GM12878 (cell line): ENCODE results near the gene CTAG1A. TPM values are rescaled to one million over a fixed set of nuclear protein-coding genes. Genes with fewer than 3 reads are reported as not detected.

Experiments used
- CBX3 ChIP-seq: fragments of 200-600 bp; sonication (generic); IDR thresholded peaks from 2 replicates; pipeline ENCODE4 v1.6.1; 2016; ENCODE audit warnings: low read depth, borderline replicate concordance
- CHD2 ChIP-seq: IDR thresholded peaks from 2 replicates; pipeline ENCODE4 v1.6.1; 2011; ENCODE audit warnings: low read depth, low read length, improper control_type of control experiment, borderline replicate concordance
- E4F1 ChIP-seq: fragments of 450-650 bp; IDR thresholded peaks from 2 replicates; pipeline ENCODE4 v1.6.1; 2018; ENCODE audit warnings: borderline replicate concordance, mild to moderate bottlenecking; ENCODE audit not compliant: partially characterized antibody
- EZH2 ChIP-seq: IDR thresholded peaks from 2 replicates; pipeline ENCODE4 v1.6.1; 2012; ENCODE audit warnings: low read depth, mild to moderate bottlenecking, control low read depth, inconsistent platforms, low read length, borderline replicate concordance; ENCODE audit not compliant: control insufficient read depth
- FOS ChIP-seq: IDR thresholded peaks from 3 replicates; pipeline ENCODE4 v1.6.1; 2011; ENCODE audit warnings: borderline replicate concordance; ENCODE audit not compliant: insufficient read length; ENCODE audit errors: extremely low read depth
- FOXK2 ChIP-seq: fragments of 450-650 bp; IDR thresholded peaks from 2 replicates; pipeline ENCODE4 v1.6.1; 2017; ENCODE audit warnings: mild to moderate bottlenecking, moderate library complexity
- GATAD2B ChIP-seq: fragments of 450-650 bp; conservative IDR thresholded peaks from 2 replicates; pipeline ENCODE4 v1.6.1; 2017; ENCODE audit warnings: low read depth, mild to moderate bottlenecking, moderate library complexity
- HDAC2 ChIP-seq: fragments of 200-600 bp; sonication (generic); IDR thresholded peaks from 2 replicates; pipeline ENCODE4 v1.6.1; 2017
- IRF5 ChIP-seq: fragments of 450-650 bp; IDR thresholded peaks from 2 replicates; pipeline ENCODE4 v1.6.1; 2017; ENCODE audit warnings: borderline replicate concordance
- LARP7 ChIP-seq: fragments of 450-650 bp; IDR thresholded peaks from 2 replicates; pipeline ENCODE4 v1.6.1; 2017; ENCODE audit warnings: mild to moderate bottlenecking
- MTA2 ChIP-seq: fragments of 450-650 bp; IDR thresholded peaks from 2 replicates; pipeline ENCODE4 v1.6.1; 2016; ENCODE audit warnings: low read depth, mild to moderate bottlenecking, moderate library complexity
- MXI1 ChIP-seq: fragments of 150-350 bp; IDR thresholded peaks from 2 replicates; pipeline ENCODE4 v1.6.1; 2011; ENCODE audit warnings: low read depth, mild to moderate bottlenecking, inconsistent platforms, low read length, improper control_type of control experiment
- MYB ChIP-seq: fragments of 150-350 bp; IDR thresholded peaks from 2 replicates; pipeline ENCODE4 v1.6.1; 2014; ENCODE audit warnings: mild to moderate bottlenecking, low read depth, low read length, borderline replicate concordance
- PKNOX1 ChIP-seq: fragments of 450-650 bp; IDR thresholded peaks from 2 replicates; pipeline ENCODE4 v1.6.1; 2016; ENCODE audit warnings: mild to moderate bottlenecking
- POU2F2 ChIP-seq: IDR thresholded peaks from 3 replicates; pipeline ENCODE4 v1.6.1; 2011; ENCODE audit warnings: low read depth, mild to moderate bottlenecking, low read length, borderline replicate concordance
- RAD21 ChIP-seq: IDR thresholded peaks from 2 replicates; pipeline ENCODE4 v1.6.1; 2011; ENCODE audit warnings: mild to moderate bottlenecking, low read depth, low read length, moderate library complexity; ENCODE audit not compliant: insufficient read depth
- RAD51 ChIP-seq: fragments of 450-650 bp; IDR thresholded peaks from 2 replicates; pipeline ENCODE4 v1.6.1; 2016; ENCODE audit warnings: moderate library complexity, mild to moderate bottlenecking, inconsistent platforms
- RELA ChIP-seq: fragments of 450-650 bp; IDR thresholded peaks from 2 replicates; pipeline ENCODE4 v1.8.0; 2014; ENCODE audit warnings: borderline replicate concordance; ENCODE audit not compliant: partially characterized antibody
- RUNX3 ChIP-seq: IDR thresholded peaks from 2 replicates; pipeline ENCODE4 v1.6.1; 2012; ENCODE audit warnings: low read length, inconsistent platforms
- SUPT20H ChIP-seq: IDR thresholded peaks from 2 replicates; pipeline ENCODE4 v1.6.1; 2011; ENCODE audit warnings: low read depth, mild to moderate bottlenecking, low read length, moderate library complexity, borderline replicate concordance; ENCODE audit not compliant: control insufficient read depth
- TAF1 ChIP-seq: IDR thresholded peaks from 2 replicates; pipeline ENCODE4 v1.6.1; 2011; ENCODE audit warnings: mild to moderate bottlenecking, low read depth, low read length, borderline replicate concordance
- WRNIP1 ChIP-seq: IDR thresholded peaks from 2 replicates; pipeline ENCODE4 v1.6.1; 2011; ENCODE audit warnings: low read depth, low read length, improper control_type of control experiment, borderline replicate concordance
- YBX1 ChIP-seq: fragments of 450-650 bp; IDR thresholded peaks from 2 replicates; pipeline ENCODE4 v1.6.1; 2016; ENCODE audit warnings: antibody characterized with exemption
- ZNF207 ChIP-seq: fragments of 450-650 bp; IDR thresholded peaks from 2 replicates; pipeline ENCODE4 v1.6.1; 2014; ENCODE audit warnings: antibody characterized with exemption, mild to moderate bottlenecking, borderline replicate concordance
- ZNF274 ChIP-seq: IDR thresholded peaks from one replicate; pipeline ENCODE4 v1.8.0; 2011; ENCODE audit not compliant: insufficient read length, insufficient read depth
- ZNF622 ChIP-seq: fragments of 450-650 bp; IDR thresholded peaks from 2 replicates; pipeline ENCODE4 v1.6.1; 2017; ENCODE audit warnings: mild to moderate bottlenecking, inconsistent platforms
- polyA plus RNA-seq, 11 experiments: library from polyadenylated mRNA; depleted of rRNA in 4 of 11; unstranded in 6 of 11; stranded (reverse) in 5 of 11; fragments of >200 nt; fragmentation: Nextera tagmentation in 4 of 11; fragmentation: Illumina TruSeq in 1 of 11; extraction: Ambion mirVana in 4 of 11; extraction: Trizol in 1 of 11; gene quantifications; 1 replicate in 1 of 11; 2 replicates in 10 of 11; pipeline versions ENCODE4 v1.2.1 to v1.2.3, GENCODE V29; 2011 to 2016; ENCODE audit warnings: inconsistent platforms in 2 of 11, missing spikeins in 2 of 11, low read depth in 1 of 11
- total RNA-seq, 4 experiments: library from RNA; depleted of rRNA in 3 of 4; stranded (reverse); fragments of >200 nt in 3 of 4; fragmentation: Illumina TruSeq in 1 of 4; extraction: Trizol in 1 of 4; gene quantifications; 2 replicates each; pipeline versions ENCODE4 v1.2.1 to v1.2.3, GENCODE V29; 2013 to 2021

Gene CTAG1A
- total and polyA plus RNA-seq, 10 of the 15 experiments (the other 5 are each of a cell fraction or from before 2014, with no cell fraction given): not detected

GRCh38 chrX:154547245-154548027 is 37.5 kb upstream of the CTAG1A start, which contains the start of gene IKBKG (continued):
- TF ChIP-seq POU2F2 (0 out of 3 replicates have a peak, but pooled peaks have one; percentile 11), ZNF274 (no peak), FOS (no peak), HDAC2 (no peak), FOXK2 (peak; percentile 19; the same call in 1 of the 2 replicates), YBX1 (no peak), MYB (no peak), PKNOX1 (peak; percentile 84), RELA (no peak), GATAD2B (peak; percentile 63), SUPT20H (no peak), CBX3 (no peak), ZNF207 (no peak; the same call in 1 of the 2 replicates), MTA2 (peak; percentile 77), RUNX3 (peak; percentile 73), IRF5 (no peak), RAD51 (no peak), EZH2 (no peak), MXI1 (peak; percentile 45; the same call in 1 of the 2 replicates), E4F1 (peak; percentile 66), WRNIP1 (no peak), LARP7 (no peak), CHD2 (peak; percentile 86), TAF1 (peak; percentile 52; the same call in 1 of the 2 replicates), RAD21 (no peak), ZNF622 (no peak)
